ENCODE data around the gene PPP1R10.

GRCh38 chr6:30646450-30647241, 29.6 kb upstream of the PPP1R10 start, which contains the start of gene C6orf136:
- TF ChIP-seq EZH2 (IDR thresholded peaks at IDR 0.05; ENCODE audit: insufficient read depth, poor library complexity, severe bottlenecking) = no peak
- TF ChIP-seq EZH2phosphoT487 (IDR thresholded peaks at IDR 0.05; ENCODE audit: insufficient read depth, low read depth) = no peak
